NCI-H1436 treated with DMSO at 0.1 percent for 48 hours (cell line): ENCODE data around the gene MTA1.
A peak's percentile ranks its signal among the peaks of the same experiment; 100 is the strongest.

Experiments
- DNase-seq: peaks from one replicate; lab custom pipeline; 2025; lab: John Stamatoyannopoulos, UW

MTA1 gene

DNA sequence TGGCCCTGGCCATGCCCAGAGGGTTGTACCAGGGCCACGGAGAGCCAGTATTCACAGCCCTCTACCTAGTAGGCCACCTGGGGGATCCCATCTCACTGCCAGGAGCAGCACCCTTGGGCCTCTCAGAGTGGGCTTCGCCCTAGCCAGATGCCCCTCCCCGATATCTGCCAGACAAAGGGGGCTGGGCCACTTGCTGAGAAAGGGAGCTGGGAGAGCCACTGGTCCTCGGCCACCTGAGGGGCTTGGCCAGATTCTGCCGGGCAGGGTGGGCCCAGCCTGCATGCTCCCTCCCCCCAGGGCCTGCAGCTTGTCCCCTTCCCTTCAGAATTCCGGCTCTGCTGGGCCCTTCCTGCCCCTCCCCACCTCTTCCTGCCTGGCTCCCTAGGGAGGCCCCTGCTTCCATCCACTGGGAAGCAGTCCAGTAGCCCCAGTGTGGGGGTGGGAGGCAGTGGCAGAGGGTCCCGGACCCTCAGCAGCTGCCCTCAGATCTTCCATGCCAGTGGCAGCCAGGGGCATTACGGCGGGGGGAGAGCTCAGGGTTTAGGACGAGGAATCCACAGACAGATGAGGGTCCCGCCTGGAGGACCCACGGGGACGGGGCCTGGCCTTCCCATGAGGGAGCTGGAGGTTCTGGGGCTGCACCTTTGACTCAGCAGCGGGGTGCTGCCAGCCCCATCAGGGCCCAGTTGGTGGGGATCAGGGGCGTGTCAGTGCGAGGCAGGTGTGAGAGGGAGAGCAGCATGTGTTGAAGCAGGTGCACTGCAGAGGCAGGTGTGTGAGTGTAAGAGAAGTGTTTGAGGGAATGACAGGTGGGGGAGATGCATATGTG is 57.4 kb downstream of the MTA1 start:
- DNase-seq: no peak

DNA sequence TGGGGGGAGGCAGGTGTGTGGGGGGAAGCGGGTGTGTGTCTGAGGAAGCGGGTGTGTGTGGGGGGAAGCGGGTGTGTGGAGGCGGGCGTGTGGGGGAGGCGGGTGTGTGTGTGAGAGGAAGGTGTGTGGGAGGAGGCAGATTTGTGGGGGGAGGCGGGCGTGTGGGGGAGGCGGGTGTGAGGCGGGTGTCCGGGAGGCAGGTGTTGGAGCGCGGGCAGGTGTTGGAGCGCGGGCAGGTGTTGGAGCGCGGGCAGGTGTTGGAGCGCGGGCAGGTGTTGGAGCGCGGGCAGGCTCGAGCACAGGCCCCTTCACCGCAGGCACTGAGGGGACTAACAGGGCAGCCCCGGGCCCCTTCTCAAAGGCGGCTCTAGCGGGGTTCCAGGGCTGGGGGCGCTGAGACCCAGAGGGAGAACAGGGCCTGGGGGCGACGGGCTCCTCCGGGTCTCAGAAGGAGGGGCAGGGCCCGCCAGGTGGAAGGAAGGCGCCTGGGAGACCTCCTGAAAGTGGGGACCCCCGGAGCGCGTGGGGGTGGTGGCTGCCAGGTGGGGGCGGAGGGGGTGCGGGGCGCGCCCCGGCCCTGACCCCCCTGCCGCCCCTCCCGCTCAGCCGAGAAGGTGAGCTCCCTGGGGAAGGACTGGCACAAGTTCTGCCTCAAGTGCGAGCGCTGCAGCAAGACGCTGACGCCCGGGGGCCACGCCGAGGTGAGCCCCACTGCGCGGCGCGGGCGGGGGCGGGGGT is 58.2 kb downstream of the MTA1 start:
- no peak for DNase-seq

DNA sequence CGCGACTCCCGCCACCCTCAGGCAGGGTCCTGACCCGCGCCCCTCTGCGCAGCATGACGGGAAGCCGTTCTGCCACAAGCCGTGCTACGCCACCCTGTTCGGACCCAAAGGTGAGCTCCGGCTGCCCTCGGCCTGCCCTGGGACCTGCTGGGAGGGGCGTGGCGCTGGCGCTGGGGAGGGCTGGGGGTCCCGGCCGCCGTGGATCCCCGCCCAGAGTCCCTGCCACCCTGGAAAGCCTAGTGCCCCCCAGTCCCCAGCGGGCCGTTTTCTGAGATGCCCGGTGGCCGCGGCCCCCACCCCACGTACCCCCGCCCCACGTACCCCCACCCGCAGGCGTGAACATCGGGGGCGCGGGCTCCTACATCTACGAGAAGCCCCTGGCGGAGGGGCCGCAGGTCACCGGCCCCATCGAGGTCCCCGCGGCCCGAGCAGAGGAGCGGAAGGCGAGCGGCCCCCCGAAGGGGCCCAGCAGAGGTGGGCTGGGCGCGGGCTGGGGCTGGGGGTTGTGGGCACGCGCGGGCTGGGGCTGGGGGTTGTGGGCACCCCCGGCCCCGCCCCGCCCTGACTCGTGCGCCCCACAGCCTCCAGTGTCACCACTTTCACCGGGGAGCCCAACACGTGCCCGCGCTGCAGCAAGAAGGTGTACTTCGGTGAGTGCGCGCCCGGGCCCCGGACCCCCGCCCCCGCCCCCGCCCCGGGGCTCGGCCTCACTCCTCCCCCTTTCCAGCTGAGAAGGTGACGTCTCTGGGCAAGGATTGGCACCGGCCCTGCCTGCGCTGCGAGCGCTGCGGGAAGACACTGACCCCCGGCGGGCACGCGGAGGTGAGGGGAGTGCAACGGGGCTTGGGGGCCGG is 59.0 kb downstream of the MTA1 start:
- DNase-seq: no peak

DNA sequence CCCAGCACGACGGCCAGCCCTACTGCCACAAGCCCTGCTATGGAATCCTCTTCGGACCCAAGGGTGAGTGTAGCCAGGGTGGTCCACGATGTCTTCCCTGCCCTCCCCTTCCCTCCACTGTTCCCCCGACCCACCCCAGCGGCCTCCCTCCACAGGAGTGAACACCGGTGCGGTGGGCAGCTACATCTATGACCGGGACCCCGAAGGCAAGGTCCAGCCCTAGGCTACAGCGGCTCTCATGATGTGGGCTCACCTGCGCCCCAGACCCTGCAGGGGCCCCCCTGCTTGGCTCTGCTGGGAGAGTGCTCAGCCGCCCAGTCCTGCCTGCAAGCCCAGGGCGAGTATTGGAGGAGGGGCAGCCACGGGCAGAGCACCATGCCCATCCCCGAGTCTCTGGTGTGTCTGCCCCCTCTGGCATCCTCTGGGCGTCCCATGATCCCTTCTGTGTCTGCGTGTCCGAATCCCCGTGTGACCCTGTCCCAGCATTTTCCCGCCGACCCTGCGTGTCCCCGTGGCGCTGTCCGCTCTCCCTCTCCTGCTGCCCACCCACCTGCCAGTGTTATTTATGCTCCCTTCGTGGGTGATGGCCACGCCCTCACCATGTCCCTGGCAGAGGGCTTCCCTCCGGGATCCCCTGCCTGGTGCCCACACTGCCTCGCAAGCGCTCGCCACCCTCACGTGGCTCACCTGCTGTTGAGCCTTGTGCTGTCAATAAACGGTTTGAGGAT is 60.0 kb downstream of the MTA1 start:
- no peak for DNase-seq

DNA sequence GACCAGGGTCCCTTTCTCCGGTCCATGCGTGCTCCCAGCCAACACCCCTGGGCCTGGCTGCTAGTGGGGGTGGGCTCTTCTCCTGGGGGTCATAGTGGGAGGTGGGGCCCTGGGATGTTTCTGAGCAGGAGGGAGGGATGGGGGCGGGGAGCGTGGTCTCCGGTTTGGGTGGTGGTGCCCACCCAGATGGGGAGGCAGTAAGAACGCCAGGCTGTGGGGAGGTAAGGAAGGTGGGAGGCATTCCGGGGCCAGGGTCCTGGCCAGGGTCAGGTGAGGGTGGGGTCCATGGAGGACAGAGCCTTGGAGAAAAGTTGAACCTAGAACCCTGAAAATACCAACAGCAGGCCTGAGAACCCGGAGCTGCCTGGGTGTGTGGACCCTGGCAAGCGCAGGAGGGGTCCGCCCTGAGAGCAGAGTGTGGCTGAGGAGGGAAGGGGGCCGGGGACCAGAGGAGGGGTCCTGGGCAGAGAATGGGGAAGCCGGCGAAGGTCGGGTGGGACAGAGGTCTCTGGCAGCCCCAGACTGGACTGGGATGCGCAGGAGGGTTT is 60.6 kb downstream of the MTA1 start:
- DNase-seq: no peak

DNA sequence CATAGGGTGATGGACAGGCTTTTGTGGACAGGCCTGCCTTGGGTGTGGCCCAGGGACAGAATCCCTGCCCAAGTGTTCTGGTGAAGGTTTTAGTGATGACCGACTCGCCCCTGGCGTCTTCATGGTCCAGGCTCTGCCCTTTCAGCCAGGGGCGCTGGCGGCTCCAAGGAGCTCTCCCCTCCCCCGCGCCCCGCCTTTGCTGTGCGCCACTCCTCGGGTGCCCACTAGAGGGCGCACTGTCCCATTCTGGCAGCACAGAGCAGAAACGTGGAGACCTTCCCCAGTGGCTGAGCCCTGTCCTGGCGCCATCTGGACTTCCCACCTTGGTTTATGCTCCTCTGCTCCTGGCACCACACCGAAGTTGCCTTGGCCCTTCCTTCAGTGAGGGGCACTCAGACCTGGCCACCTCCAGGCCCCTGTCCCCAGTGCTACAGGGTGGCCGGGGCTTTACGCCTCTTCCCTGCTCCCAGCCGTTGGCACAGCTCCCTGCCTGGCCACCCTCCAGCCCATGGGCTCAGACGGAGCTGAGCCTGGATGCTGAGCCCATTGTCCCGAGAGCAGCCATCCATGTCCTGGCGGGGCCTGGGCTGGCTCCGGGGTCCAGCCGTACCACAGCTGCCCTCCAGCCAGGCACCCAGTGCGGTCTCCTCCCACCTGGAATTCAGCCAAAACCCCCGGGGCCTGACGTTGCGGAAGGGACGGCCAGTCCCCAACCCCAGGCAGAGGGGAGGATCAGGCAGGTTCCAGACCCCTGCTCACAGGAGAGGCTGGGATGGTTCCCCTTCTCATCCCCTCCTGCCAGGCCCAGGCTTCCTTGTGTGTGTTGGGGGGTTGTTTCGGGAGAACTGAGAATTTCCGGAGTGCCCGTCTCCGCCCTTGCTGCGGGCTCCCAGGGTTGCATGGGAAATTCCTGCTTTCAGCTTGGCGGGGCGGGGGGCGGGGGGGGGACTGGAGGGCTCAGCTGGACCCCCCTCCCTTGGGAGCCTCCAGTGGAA is 61.5 kb downstream of the MTA1 start:
- DNase-seq: no peak

DNA sequence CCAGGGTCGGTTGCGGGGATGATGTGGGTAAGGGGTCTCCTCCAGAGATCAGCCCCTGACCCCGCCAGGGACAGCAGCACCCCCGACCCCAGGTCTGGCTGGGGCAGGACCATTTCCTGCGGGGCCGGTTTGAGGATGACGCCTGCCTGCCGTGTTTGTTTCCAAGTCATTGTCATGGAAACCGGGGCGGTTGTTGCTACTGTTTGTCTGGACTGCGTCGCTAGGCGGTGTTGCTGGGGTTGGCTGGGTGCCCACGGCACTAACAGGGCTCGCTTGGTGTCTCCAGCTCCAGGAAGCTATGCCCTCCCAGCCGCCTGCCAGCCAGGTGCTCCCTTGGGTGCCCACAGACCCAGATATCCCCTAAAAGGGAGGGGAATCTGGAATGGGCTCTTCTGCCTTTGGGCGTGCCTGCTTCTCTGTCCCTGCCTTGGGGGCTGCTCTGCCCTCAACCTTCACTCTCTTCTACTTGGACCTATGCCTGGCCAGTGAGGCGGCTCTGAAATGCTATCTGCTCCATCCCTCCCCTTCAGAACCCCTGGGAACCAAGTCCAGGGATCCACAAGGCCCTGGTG is 62.3 kb downstream of the MTA1 start:
- DNase-seq: peak; percentile 66

DNA sequence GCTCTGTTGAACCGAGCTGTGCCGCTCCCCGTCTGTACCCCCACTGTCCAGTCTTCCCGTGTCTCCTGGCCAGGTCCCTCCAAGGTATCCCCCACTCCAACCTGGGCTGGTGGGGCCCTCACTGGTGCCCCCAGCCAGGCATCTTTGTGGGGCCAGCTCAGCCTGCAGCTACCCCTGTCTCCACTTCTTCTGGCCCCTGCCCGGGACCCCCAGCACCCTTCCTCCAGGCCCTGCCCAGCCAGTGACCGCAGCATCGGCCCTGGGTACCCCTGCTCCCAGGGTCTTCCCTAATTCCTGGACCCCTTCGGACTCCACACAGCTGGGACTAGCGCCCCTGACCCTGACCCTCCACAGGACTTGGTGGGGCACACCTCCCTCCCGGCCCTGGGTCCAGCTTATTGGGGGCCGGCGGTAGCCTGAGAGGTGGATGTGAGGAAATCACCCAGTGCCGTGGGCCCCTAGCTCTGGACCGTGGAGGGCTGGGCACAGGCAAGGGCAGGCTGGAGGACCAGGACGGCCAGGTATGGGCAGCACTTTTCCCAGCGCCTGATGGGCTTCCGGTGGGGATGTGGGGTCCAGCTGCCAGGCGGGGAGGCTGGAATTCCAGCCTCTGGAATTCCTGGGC is 63.0 kb downstream of the MTA1 start:
- no peak for DNase-seq

DNA sequence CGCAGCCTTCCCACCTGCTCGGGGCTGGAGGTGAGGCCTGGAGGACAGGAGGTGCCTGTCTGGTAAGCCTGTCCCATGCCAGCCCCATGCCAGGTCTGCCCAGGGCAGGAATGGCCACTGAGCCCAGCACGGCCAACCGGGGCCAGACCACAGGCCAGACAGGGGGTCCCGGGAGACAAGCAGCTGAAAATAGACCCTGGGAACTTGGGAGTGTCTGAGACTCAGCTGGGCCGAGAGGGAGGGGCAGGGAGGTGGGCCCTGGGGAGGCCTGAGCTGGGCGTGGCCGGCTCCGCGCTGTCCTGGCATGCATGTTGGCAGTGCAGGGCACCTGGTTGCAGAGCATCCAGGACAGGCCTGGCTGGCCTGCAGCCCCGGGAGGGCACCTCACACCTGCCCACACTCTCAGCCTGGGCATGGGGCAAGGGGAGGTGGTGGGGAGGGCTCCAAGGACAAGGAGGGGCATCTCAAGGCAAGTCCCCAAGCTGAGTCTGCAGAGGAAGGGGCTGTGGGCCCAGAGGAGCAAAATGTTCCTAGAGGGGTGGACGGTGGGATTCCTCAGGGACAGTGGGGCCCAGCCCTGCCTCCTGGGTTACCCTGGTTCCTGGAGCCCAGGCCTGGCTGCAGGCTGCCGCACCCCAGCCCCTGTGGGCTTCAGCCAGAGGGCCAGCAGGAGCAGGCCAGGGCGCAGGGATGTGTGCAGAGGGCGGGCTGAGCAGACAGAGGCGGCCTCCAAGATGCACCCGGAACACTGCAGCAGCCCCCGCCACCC is 63.9 kb downstream of the MTA1 start:
- no peak for DNase-seq

DNA sequence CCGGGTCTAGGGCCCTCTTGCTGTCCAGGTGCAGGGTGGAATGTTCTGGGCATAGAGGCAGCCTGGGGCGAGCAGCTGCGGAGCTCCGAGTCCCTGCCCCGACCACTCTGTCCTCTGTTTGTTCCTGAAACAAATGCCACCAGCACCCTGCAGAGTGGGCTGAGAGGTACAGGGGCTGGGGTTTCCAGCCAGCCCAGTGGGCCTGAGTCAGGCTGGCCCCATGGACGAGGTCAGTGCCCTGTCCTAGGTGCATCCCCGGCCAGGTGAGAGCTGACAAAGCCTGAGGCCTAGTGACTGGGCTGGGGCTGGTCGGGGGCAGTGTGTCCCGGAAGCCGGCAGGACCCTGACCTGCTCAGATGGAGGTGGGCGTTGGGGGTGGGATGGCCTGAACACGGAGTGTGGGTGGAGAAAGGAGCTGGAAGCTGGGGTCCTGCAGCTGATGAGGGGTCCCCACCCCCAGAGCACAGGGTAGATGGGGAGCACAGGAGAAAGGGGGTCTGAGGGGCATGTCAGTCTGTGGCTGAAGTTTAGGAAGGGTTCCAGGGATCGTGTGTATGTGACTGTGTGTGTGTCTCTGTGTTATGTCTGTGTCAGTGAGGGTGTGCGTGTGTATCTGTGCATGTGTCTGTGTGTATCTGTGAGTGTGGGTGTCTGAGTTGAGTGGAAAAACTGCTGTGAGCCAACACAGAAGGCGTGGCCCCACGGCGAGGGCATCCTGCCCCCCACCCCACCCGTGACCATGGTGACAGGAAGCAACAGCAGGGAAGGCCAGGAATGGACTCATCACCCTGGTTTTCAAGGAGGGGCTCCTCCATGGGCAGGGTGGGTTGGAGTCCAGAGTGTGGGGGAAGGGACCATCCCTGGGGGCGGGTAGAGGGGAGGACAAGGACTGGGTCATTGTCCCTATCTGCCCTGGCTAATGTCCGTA is 64.7 kb downstream of the MTA1 start:
- DNase-seq: no peak

DNA sequence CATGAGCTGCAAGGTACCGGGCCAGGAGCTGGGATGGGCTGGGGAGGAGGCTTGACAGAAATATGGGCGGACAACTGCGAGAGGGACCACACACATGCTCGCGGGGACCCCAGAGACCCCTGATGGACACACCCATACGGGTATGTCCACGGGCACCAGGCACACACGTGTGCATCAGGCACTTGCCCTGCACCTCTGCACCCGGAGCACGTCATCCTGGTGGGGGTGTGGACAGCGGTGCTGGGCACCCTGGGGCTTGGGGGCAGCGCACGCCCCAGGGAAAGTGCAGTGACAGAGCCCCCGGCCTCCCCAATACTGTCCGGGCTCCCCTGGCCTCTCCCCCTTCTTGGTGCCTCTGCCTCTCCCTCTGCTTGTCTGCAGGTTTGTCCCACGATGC is 65.4 kb downstream of the MTA1 start:
- no peak for DNase-seq

DNA sequence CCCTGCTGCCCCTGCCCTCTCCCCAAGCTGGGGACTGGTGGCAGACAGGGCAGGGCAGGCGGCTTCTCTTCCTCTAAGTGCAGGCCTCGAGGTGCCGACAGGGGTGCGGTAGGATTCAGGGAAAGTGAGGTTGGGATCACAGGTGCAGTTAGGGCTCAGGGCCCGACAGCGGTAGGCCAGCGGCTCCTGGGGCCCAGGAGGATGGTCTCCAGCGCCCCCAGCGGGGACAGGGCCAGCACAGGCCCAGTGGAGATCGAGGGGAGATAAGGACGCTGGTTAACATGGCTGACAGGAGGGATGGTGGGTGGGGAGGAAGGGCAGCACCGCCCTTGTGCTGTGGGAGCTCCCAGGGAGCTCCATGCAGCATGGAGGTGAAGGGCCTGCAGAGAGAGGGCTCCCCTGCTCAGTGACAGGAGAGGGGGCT is 66.1 kb downstream of the MTA1 start:
- DNase-seq: no peak

DNA sequence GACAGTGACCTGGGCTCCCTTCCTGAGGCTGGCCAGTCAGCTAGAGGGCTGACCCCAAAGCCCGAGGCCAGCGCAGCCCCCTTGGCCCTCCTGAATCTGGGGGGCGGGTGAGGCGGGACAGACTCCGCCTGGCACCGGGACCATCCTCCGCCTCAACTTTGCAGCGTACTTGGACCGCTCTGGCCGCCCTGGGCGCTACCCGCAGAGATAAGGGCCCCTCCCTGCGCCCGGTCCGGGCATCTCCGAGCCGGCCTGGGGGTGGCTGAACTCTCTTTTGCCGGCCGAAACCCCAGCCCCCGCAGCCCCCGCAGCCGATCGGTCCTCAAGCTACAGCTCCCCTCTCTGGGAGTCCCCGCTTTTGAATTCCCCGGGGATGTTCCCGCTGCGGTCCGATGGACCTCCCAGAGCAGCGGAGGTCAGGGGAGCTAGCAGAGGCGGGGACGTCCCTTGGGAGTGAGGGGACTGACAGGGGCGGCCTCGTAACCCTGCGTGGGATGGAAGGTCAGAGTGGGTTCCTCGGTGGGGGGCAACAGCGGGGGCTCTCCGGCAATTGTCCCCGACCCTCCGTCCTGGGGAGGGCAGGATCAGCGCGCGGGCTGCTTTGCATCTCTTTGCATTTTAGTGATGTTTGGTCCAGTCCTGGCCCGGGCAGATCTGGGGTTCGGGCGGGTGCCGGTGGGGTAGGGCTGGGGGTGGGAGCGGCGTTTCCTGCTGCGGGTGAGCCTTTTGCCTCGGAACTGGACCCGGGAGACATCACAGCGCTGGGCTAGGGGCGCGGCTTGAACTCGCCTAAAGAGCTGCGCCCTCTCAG is 66.7 kb downstream of the MTA1 start, which contains the start of gene CRIP1:
Gene CRIP1 (plus strand): TSS at position 724 of the 811 bp plus-strand sequence. CDS start 374 bp downstream, outside the sequence.
- no peak for DNase-seq

DNA sequence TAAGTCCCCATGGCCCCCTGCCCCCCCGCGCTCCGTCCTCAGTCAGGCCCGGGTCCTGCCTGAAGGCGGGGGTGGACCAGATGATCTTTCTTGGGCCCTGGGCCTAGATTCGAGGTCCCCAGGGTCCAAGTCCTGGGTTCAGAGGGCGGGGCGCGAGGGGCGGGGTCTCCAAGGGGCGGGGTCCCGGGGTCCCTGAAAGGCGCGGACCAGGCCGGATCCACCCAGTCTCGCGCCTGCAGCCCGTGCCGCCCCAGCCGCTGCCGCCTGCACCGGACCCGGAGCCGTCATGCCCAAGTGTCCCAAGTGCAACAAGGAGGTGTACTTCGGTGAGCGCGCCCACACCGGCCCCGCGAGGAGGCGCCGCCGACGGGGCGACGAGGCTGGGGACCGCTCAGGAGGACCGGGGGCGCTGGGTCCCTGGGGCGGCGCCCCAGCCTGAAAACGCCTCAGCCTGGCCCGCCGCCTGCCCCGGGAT is 67.4 kb downstream of the MTA1 start:
- DNase-seq: no peak

DNA sequence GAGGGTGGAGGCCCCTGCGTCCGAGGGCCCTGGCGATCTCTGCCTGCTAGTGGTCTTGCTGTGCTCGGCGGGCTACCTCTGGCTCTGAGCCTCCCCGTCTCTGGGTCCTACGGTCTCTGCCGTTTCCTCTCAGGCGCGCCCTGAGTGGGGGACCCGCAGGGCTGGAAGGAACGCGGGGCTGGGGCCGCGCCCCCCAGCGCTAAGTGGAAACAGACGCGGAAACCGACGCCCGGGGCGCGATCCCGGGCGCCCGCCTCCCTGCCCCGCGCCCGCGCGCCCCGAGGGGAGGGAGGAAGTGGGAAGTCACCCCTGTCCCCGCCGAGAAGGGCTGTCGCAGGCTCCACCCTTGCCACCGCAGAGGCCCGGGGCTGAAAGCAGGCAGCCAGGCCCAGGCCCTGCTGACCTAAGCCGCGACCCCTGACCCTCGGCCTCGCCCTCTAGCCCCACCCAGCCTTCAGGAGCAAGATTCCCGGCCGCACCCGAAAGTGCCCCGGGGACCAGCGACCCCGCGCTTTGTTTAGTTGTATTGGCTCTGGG is 67.9 kb downstream of the MTA1 start:
- no peak for DNase-seq
